ENCODE results near the gene M1AP.
A peak's percentile ranks its signal among the peaks of the same experiment; 100 is the strongest.
"Not testable (repeated sequence)": the region's sequence is repeated elsewhere in the genome, so short reads cannot be mapped to it uniquely, and the experiment has no call there.

Gene M1AP

GRCh38 chr2:74653589-74653984 lies 5.5 kb upstream of the M1AP start:
- no peak for DNase-seq

- no peak for DNase-seq
Measured at GRCh38 chr2:74646834-74647482, 1.2 kb downstream of the M1AP start.

GRCh38 chr2:74646201-74646600 lies 1.9 kb downstream of the M1AP start:
- DNase-seq = no peak

- DNase-seq = no peak
Measured at GRCh38 chr2:74645344-74645743, 2.8 kb downstream of the M1AP start.

- no peak for DNase-seq
Measured at GRCh38 chr2:74639550-74639949, 8.6 kb downstream of the M1AP start.

- DNase-seq = no peak
Measured at GRCh38 chr2:74632939-74633312, 15.2 kb downstream of the M1AP start.

GRCh38 chr2:74632209-74632938 lies 15.8 kb downstream of the M1AP start:
- peak; percentile 64 to 93 for DNase-seq

GRCh38 chr2:74630454-74630853 lies 17.7 kb downstream of the M1AP start:
- DNase-seq = not testable (repeated sequence)

- DNase-seq = no peak
Measured at GRCh38 chr2:74628538-74629105, 19.5 kb downstream of the M1AP start.

GRCh38 chr2:74625658-74626425 lies 22.3 kb downstream of the M1AP start:
- no peak for DNase-seq

GRCh38 chr2:74620671-74621070 lies 27.5 kb downstream of the M1AP start:
- no peak for DNase-seq

GRCh38 chr2:74619651-74620297 lies 28.4 kb downstream of the M1AP start:
- DNase-seq = no peak

GRCh38 chr2:74618410-74619083 lies 29.6 kb downstream of the M1AP start:
- peak; percentile 69 to 84 for DNase-seq

GRCh38 chr2:74617122-74617521 lies 31.0 kb downstream of the M1AP start:
- no peak for DNase-seq

GRCh38 chr2:74606927-74607326 lies 41.2 kb downstream of the M1AP start:
- DNase-seq = no peak

GRCh38 chr2:74603282-74604000 lies 44.7 kb downstream of the M1AP start:
- DNase-seq = no peak

- no peak for DNase-seq
Measured at GRCh38 chr2:74602586-74603281, 45.4 kb downstream of the M1AP start.

- no peak for DNase-seq
Measured at GRCh38 chr2:74599676-74600075, 48.5 kb downstream of the M1AP start.

GRCh38 chr2:74597410-74597809 lies 50.7 kb downstream of the M1AP start:
- peak; percentile 95 to 96 for DNase-seq

GRCh38 chr2:74596584-74596983 lies 51.5 kb downstream of the M1AP start:
- DNase-seq = no peak
